ENCODE results near the gene ADAM19. TPM values are rescaled to one million over a fixed set of nuclear protein-coding genes. Genes with fewer than 3 reads are reported as not detected.
A peak's percentile ranks its signal among the peaks of the same experiment; 100 is the strongest.

ADAM19 gene
- total RNA-seq, 2 experiments from 2014 or later = 24.2 to 103 TPM

DNA sequence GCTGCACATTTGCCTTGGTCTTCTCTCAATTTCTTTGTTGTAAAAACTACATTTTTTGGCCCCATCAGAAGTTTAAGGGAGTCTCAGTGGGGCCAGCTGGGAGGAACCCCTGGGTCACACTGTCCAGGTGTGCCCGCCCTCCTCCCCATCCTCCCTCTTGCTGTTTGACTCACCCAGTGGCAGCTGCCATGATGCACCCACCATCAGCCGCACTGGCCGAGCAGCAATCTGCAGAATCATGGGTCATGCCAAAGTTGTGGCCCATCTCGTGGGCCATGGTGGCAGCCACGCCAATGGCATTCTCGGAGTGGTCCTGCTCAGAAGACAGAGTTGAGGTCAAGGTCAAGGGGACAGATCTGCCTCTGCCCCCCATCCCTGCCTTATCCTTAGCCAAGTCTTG lies 70.1 kb downstream of the ADAM19 start:
- H4K20me1 ChIP-seq (ENCODE audit: insufficient read depth, low read length) = no peaks in the 10 kb centered on the region
- no peaks in the 10 kb centered on the region; the same call in 1 of the 2 replicates for H3K9me3 ChIP-seq (ENCODE audit: low read length)
- TF ChIP-seq, protein P1, sequence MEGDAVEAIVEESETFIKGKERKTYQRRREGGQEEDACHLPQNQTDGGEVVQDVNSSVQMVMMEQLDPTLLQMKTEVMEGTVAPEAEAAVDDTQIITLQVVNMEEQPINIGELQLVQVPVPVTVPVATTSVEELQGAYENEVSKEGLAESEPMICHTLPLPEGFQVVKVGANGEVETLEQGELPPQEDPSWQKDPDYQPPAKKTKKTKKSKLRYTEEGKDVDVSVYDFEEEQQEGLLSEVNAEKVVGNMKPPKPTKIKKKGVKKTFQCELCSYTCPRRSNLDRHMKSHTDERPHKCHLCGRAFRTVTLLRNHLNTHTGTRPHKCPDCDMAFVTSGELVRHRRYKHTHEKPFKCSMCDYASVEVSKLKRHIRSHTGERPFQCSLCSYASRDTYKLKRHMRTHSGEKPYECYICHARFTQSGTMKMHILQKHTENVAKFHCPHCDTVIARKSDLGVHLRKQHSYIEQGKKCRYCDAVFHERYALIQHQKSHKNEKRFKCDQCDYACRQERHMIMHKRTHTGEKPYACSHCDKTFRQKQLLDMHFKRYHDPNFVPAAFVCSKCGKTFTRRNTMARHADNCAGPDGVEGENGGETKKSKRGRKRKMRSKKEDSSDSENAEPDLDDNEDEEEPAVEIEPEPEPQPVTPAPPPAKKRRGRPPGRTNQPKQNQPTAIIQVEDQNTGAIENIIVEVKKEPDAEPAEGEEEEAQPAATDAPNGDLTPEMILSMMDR (conservative IDR thresholded peaks at IDR 0.05; ENCODE audit: low read length) = no peak
- TF ChIP-seq EZH2phosphoT487 (IDR thresholded peaks at IDR 0.05; ENCODE audit: borderline replicate concordance, low read depth, low read length) = no peak
- ChIA-PET CTCF (ENCODE audit: unreplicated experiment) (interaction anchor here (1.1 kb wide), 1 partner anchor 20 kb away, joined by 4 read pairs; no protein-coding TSS in a partner anchor), POLR2A (interaction anchor here (0.9 to 1.3 kb wide), 3 partner anchors 13 to 59 kb away, joined by 3 to 5 read pairs (median 3); no protein-coding TSS in a partner anchor)
- intact Hi-C loops (cut with micrococcal nuclease; ENCODE audit: unreplicated experiment) = loop anchor here (10.0 kb wide), 1 partner anchor 621 kb away; no protein-coding TSS in a partner anchor
- H3K4me3 ChIP-seq (ENCODE audit: low read depth, low read length, poor library complexity, severe bottlenecking) = no peak overlapping the region
- peaks cover 96% of the 10 kb centered on the region for H3K4me1 ChIP-seq (ENCODE audit: insufficient read depth, low read length, poor library complexity, severe bottlenecking)
- H2AFZ ChIP-seq (ENCODE audit: low read length) = no peak overlapping the region
- H3K79me2 ChIP-seq (ENCODE audit: insufficient read depth, low read depth, low read length) = no peaks in the 10 kb centered on the region
- peaks cover 73% of the 10 kb centered on the region for H3K36me3 ChIP-seq (ENCODE audit: insufficient read depth, low read length)
- no TSS peak for BruUV-seq (replicated peaks)
- H3K9me2 ChIP-seq (ENCODE audit: insufficient read depth, low read length) = no peaks in the 10 kb centered on the region
- peak overlapping the region; percentile 8 for H3K27ac ChIP-seq (ENCODE audit: low read depth, low read length, poor library complexity, severe bottlenecking)
- no peak for DNase-seq (ENCODE audit: low spot score)
- H3K4me2 ChIP-seq (ENCODE audit: low read length) = no peak overlapping the region

DNA sequence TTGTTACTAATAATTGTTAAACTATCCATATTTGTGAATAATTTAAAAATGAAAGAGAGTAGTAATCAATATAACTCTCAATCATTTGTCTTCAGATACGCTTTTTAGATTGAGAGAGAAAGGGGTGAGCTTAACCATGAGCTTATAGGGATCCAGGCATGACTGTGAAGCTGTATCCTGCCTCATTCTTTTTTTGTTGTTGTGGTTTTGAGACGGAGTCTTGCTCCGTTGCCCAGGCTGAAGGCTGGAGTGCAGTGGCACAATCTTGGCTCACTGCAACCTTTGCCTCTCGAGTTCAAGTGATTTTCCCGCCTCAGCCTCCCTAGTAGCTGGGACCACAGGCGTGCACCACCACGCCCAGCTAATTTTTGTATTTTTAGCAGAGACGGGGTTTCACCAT lies 71.5 kb downstream of the ADAM19 start:
- CTCF ChIA-PET (ENCODE audit: unreplicated experiment) = no interaction called here

More for the DNA sequence above, 71.5 kb downstream of the ADAM19 start:
- DNase-seq (ENCODE audit: low spot score) = peak; percentile 68
- peaks cover 96% of the 10 kb centered on the region for H3K4me1 ChIP-seq (ENCODE audit: insufficient read depth, low read length, poor library complexity, severe bottlenecking)
- H3K27ac ChIP-seq (ENCODE audit: low read depth, low read length, poor library complexity, severe bottlenecking) = peak overlapping the region; percentile 100
- peak overlapping the region; percentile 14 for H3K4me3 ChIP-seq (ENCODE audit: low read depth, low read length, poor library complexity, severe bottlenecking)
- POLR2A ChIA-PET = interaction anchor here (0.8 to 4.0 kb wide), 13 partner anchors 8 to 224 kb away, joined by 3 to 27 read pairs (median 4); no protein-coding TSS in a partner anchor
- no peaks in the 10 kb centered on the region for H3K79me2 ChIP-seq (ENCODE audit: insufficient read depth, low read depth, low read length)
- TF ChIP-seq, protein P1 (conservative IDR thresholded peaks at IDR 0.05; ENCODE audit: low read length) = no peak
- no peak for TF ChIP-seq EZH2phosphoT487 (IDR thresholded peaks at IDR 0.05; ENCODE audit: borderline replicate concordance, low read depth, low read length)
- H3K36me3 ChIP-seq (ENCODE audit: insufficient read depth, low read length) = peaks cover 72% of the 10 kb centered on the region
- no TSS peak for BruUV-seq (replicated peaks)
- H3K9me3 ChIP-seq (ENCODE audit: low read length) = no peaks in the 10 kb centered on the region; the same call in 1 of the 2 replicates
- no peaks in the 10 kb centered on the region for H3K9me2 ChIP-seq (ENCODE audit: insufficient read depth, low read length)
- intact Hi-C loops (cut with micrococcal nuclease; ENCODE audit: unreplicated experiment) = loop anchor here (5.0 to 10.0 kb wide), 2 partner anchors 232 to 619 kb away; no protein-coding TSS in a partner anchor
- peak overlapping the region; percentile 53 for H3K4me2 ChIP-seq (ENCODE audit: low read length)
- peak overlapping the region; percentile 8; the same call in 1 of the 2 replicates for H2AFZ ChIP-seq (ENCODE audit: low read length)
- H4K20me1 ChIP-seq (ENCODE audit: insufficient read depth, low read length) = no peaks in the 10 kb centered on the region
